GM12875 (cell line): ENCODE results near the gene SCFD2.

Experiments used
- H3K4me3 ChIP-seq: one replicate; pipeline ENCODE4 v1.5.1; 2011; ENCODE audit warnings: low read depth, low read length, control low read depth
- TF ChIP-seq, protein P1 (sequence below): IDR thresholded peaks from 2 replicates; pipeline ENCODE4 v1.5.1; 2011; ENCODE audit warnings: low read depth, mild to moderate bottlenecking, control low read depth, inconsistent platforms, low read length, moderate library complexity, borderline replicate concordance; ENCODE audit not compliant: insufficient read depth

The SCFD2 gene

DNA sequence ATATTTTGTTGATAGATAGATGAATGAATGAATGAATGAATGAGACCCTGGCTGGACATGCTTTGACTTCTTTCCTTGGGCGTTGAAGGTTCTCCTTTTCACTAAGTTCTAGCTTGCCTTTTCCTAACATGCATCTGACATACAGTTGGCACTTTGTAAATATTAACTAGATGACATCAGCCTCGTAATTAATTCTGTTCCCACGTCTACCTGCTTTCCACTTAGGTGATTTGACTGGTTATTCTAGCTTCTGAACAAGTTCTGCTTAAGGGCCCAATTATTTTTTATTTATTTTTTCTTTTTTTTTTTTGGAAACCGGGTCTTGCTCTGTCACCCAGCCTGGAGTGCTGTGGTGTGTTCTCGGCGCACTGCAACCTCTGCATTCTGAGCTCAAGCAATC is 517.6 kb downstream of the SCFD2 start:
- no peak overlapping the region for H3K4me3 ChIP-seq
- TF ChIP-seq, protein P1, sequence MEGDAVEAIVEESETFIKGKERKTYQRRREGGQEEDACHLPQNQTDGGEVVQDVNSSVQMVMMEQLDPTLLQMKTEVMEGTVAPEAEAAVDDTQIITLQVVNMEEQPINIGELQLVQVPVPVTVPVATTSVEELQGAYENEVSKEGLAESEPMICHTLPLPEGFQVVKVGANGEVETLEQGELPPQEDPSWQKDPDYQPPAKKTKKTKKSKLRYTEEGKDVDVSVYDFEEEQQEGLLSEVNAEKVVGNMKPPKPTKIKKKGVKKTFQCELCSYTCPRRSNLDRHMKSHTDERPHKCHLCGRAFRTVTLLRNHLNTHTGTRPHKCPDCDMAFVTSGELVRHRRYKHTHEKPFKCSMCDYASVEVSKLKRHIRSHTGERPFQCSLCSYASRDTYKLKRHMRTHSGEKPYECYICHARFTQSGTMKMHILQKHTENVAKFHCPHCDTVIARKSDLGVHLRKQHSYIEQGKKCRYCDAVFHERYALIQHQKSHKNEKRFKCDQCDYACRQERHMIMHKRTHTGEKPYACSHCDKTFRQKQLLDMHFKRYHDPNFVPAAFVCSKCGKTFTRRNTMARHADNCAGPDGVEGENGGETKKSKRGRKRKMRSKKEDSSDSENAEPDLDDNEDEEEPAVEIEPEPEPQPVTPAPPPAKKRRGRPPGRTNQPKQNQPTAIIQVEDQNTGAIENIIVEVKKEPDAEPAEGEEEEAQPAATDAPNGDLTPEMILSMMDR, result no peak

DNA sequence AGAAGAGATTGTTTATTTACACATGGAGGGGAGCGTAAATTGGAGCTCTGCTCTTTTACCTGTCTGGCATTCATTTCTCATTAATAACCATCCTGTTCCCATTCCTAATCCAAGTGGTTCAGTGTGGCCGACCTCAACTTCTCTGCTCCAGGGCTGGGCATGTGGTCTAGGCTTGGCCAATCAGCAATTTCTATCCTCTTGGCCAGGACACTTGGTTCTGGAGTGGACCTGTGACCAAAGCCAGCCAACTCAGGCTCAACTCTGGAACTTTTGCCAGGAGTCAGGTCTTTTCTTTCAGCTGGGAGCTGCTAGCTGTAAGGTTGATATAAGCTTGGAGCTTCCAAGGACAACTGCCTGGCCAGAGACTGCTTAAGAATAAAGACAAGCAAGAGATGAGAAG is 519.4 kb downstream of the SCFD2 start:
- TF ChIP-seq, protein P1, result no peak
- H3K4me3 ChIP-seq, result no peak overlapping the region

DNA sequence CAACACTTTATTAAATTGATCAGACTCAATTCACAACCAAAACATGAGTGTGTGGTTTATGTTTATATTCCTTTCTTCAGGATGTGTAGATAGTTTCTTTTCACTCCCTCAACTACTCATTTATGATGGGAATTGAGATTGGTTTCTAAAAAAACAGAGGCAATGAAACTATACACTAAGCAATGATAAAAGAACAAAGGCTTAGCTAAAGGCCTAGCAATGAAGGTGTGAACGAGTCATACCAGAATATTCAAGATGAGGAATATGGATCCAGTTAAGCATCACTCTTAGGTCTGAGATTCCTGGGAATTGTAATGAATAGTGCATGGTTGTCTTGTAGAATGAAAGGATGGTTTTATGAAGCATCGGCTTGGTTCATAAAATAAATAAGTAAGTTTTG is 521.3 kb downstream of the SCFD2 start:
- TF ChIP-seq, protein P1, result no peak
- H3K4me3 ChIP-seq, result no peak overlapping the region

DNA sequence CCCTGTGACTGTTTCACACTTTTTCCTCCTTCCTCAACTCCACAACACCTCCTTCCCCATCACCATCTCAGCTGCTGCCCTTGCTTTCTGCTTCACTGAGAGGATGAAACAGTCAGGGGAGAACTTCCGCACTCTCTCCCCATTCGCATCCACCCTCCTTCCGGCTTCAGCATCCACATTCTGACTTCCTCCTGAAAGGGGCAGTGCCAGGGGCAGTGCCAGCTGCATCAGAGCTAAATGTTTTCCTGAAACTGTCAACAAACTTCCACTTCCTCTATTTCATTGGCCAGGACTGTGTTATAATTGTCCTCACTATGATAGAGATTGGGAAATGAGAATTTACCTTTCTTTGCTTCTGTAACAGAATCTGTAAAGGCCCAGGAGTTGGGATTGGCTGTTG is 521.9 kb downstream of the SCFD2 start:
- no peak overlapping the region for H3K4me3 ChIP-seq
- TF ChIP-seq, protein P1, result no peak

DNA sequence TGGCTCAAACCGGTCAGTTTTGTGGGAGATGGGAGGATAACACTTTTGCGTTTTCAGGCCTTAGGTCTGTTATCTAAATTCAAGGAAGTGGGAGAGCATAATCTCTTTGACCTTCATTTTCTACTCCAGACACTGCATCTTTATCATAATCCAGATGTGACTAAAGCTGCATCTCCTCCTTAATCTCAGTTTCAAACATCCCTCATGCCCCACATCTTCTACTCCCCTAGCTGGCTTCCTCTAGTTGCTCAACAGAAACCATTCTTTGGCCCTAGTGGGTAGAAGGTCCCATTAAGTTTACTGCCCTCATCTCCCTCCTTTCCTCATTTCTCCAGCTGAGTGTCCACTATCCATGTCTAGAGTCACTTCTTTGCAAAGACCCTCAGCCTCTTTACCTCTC is 522.5 kb downstream of the SCFD2 start:
- TF ChIP-seq, protein P1, result no peak
- H3K4me3 ChIP-seq, result no peak overlapping the region

DNA sequence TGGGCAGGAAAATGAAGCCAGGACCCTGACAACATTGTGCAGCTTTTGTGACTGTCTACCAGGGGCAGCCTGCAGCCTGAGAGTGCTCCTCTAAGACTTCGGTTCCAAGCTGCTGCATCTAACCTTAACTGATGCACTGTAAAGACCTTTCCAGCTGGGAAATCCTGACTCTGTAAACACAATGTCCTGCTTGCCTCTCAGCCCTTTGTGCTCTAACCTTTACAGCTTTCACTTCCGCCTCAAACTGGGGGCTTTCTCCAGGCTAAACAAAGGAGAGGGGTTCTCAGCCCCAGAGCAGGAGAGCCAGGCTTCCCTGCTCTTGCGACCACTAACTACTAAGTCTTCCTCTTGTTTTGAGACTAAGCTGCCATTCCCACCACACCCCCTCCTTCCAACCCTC is 523.1 kb downstream of the SCFD2 start:
- TF ChIP-seq, protein P1, result no peak
- no peak overlapping the region for H3K4me3 ChIP-seq

DNA sequence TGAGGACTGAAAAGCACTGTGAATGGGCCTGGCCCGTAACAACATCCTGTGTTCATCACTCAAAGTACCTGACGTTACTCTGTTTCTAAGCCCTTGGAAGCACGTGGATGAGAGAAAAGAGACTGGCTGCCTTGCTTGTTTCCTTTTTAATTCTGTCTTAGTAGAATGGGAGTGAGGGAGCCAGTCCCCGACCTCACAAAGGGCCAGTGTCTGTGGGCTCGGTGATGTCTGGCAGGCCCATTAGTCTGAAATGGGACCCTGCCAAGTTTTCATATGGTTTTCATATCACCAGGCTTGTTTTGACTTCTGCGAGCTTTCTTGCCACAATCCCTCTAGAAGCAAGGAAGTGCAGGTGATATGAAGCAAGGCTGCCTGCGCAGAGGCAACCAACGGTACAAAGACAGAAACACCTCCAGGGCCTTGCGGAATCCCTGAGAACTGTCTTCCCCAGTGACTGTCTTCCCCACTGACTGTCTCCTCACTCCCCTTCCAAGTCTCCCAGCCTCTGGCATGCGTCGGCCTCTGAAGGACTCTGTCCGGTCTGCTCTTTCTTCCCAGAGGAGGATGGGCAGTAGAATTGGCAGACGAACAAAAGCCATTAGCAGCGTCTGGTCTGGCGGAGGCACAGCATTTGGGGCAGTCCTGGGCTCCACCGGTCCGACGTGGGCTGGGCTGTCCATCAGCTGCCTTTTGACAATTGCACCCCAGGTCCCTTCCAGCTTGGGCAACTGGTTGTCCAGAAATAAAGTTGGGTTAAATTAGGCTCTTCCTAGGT is 524.0 kb downstream of the SCFD2 start:
- no peak overlapping the region for H3K4me3 ChIP-seq
- TF ChIP-seq, protein P1, result no peak
